PC-9 (cell line): Measurements from ENCODE around the gene PROK2.

Experiments used
- CTCF ChIP-seq: fragments of 200-600 bp; sonication (generic); conservative IDR thresholded peaks from 2 replicates; pipeline ENCODE4 v1.6.1; 2017; ENCODE audit warnings: mixed run types, antibody characterized with exemption, mild to moderate bottlenecking, moderate library complexity
- EZH2 ChIP-seq: fragments of 200-600 bp; sonication (generic); IDR thresholded peaks from 2 replicates; pipeline ENCODE4 v1.8.0; 2017; ENCODE audit warnings: antibody characterized with exemption, low read depth

GRCh38 chr3:71815340-71816067, 30.6 kb upstream of the PROK2 start:
- TF ChIP-seq CTCF (no peak), EZH2 (no peak)
